HepG2 (cell line): ENCODE measurements around the gene AGBL1. TPM values are rescaled to one million over a fixed set of nuclear protein-coding genes. Genes with fewer than 3 reads are reported as not detected.

Experiments
- ATAC-seq: fragments of 200-7000 bp; cut with Tn5 transposase; 3 replicates; pipeline ENCODE4 v1.9.1; 2020; ENCODE audit warnings: mild to moderate bottlenecking, moderate library complexity
- BruUV-seq: library from RNA; stranded (reverse); fragments of 400-500 nt; replicated peaks from 2 replicates; lab custom pipeline; 2021; lab: Mats Ljungman, UMichigan
- CTCF ChIA-PET: fragments of 300-600 bp; formaldehyde crosslinking; extraction: SDS; loops from one replicate; lab custom pipeline; 2021; ENCODE audit warnings: low total read pairs, inconsistent platforms, low intra/inter-chr PET ratio; lab: Yijun Ruan, JAX
- POLR2A ChIA-PET: fragments of 350-600 bp; sonication (Branson Sonifier 250); formaldehyde crosslinking; loops from one replicate; lab custom pipeline; 2020; ENCODE audit warnings: antibody characterized with exemption, inconsistent platforms; lab: Yijun Ruan, JAX
- DNase-seq: peaks from one replicate; pipeline ENCODE4 v3.0.0-alpha.2; 2015; ENCODE audit warnings: low spot score
- FAIRE-seq: peaks from 3 replicates; lab custom pipeline; 2011; peaks lifted over from hg19 to GRCh38; lab: Jason Lieb, UNC
- H2AFZ ChIP-seq: one replicate; pipeline ENCODE4 v1.6.1; 2011; ENCODE audit warnings: low read length, inconsistent platforms
- H3K27ac ChIP-seq: fragments of 300-600 bp; 3 replicates; pipeline ENCODE4 v1.8.0; 2011; ENCODE audit warnings: mixed run types, mild to moderate bottlenecking, mixed read lengths, low read length, inconsistent platforms; ENCODE audit not compliant: insufficient read depth; ENCODE audit errors: extremely low read length
- H3K27me3 ChIP-seq, 2 experiments: fragments of 200-600 bp in 1 of 2; 2 replicates in 1 of 2; 3 replicates in 1 of 2; pipeline versions ENCODE4 v1.6.0 to v1.8.0; 2011; ENCODE audit warnings: low read length in 2 of 2, mild to moderate bottlenecking in 2 of 2, moderate library complexity in 2 of 2, inconsistent platforms in 1 of 2; ENCODE audit not compliant: insufficient read depth in 2 of 2, control insufficient read depth in 1 of 2
- H3K36me3 ChIP-seq, 2 experiments: fragments of 200-600 bp in 1 of 2; replicated peaks in 1 of 2; 2 replicates in 1 of 2; 3 replicates in 1 of 2; pipeline versions ENCODE4 v1.5.1 to v1.8.0; 2011; ENCODE audit warnings: low read length in 2 of 2, inconsistent platforms in 1 of 2; ENCODE audit not compliant: insufficient read depth in 2 of 2, control insufficient read depth in 1 of 2
- H3K4me1 ChIP-seq: 2 replicates; pipeline ENCODE4 v1.5.1; 2012; ENCODE audit warnings: low read length, inconsistent platforms; ENCODE audit not compliant: insufficient read depth
- H3K4me2 ChIP-seq: 2 replicates; pipeline ENCODE4 v1.6.0; 2011; ENCODE audit warnings: low read depth, low read length, inconsistent platforms
- H3K4me3 ChIP-seq, 3 experiments: fragments of 200-600 bp in 1 of 3; sonication (generic), shearing (Covaris generic) in 1 of 3; replicated peaks in 1 of 3; 2 replicates each; pipeline ENCODE4 v1.5.1; 2011 to 2016; ENCODE audit warnings: low read length in 3 of 3, inconsistent platforms in 2 of 3, low read depth in 2 of 3, mild to moderate bottlenecking in 2 of 3, control low read depth in 1 of 3, mixed read lengths in 1 of 3; ENCODE audit not compliant: insufficient read depth in 1 of 3
- H3K79me2 ChIP-seq: one replicate; pipeline ENCODE4 v1.6.1; 2011; ENCODE audit warnings: low read length, inconsistent platforms; ENCODE audit not compliant: insufficient read depth
- H3K9ac ChIP-seq: 2 replicates; pipeline ENCODE4 v1.6.0; 2011; ENCODE audit warnings: mild to moderate bottlenecking, low read depth, low read length, inconsistent platforms; ENCODE audit not compliant: insufficient read depth
- H3K9me3 ChIP-seq: 2 replicates; pipeline ENCODE4 v1.5.1; 2012; ENCODE audit warnings: mild to moderate bottlenecking, low read length
- H4K20me1 ChIP-seq: 2 replicates; pipeline ENCODE4 v1.6.0; 2011; ENCODE audit warnings: inconsistent platforms, mild to moderate bottlenecking, low read length, moderate library complexity; ENCODE audit not compliant: insufficient read depth
- CBX5 ChIP-seq: sonication (generic); formaldehyde crosslinking; IDR thresholded peaks from 2 replicates; pipeline ENCODE4 v1.4.0; 2020; ENCODE audit warnings: missing genetic modification reagents, borderline replicate concordance
- CHD4 ChIP-seq: fragments of 200-600 bp; sonication (generic); IDR thresholded peaks from 2 replicates; pipeline ENCODE4 v1.7.0; 2017; ENCODE audit warnings: mild to moderate bottlenecking, low read length, borderline replicate concordance
- HIVEP1 ChIP-seq: sonication (generic); formaldehyde crosslinking; IDR thresholded peaks from 2 replicates; pipeline ENCODE4 v1.4.0; 2020; ENCODE audit warnings: mild to moderate bottlenecking, missing genetic modification reagents
- JUND ChIP-seq: sonication (generic); formaldehyde crosslinking; IDR thresholded peaks from 2 replicates; pipeline ENCODE4 v1.8.0; 2022; ENCODE audit warnings: mild to moderate bottlenecking, missing genetic modification reagents
- MEIS2 ChIP-seq: sonication (generic); formaldehyde crosslinking; IDR thresholded peaks from 2 replicates; pipeline ENCODE4 v1.9.0; 2021; ENCODE audit warnings: mild to moderate bottlenecking, missing genetic modification reagents
- RBFOX2 ChIP-seq: fragments of 200-400 bp; formaldehyde crosslinking; IDR thresholded peaks from 2 replicates; pipeline ENCODE4 v1.6.1; 2017; ENCODE audit warnings: low read depth, mild to moderate bottlenecking, low read length
- SMYD3 ChIP-seq: sonication (generic); formaldehyde crosslinking; IDR thresholded peaks from 2 replicates; pipeline ENCODE4 v1.8.1; 2023; ENCODE audit warnings: mild to moderate bottlenecking, missing genetic modification reagents
- YEATS4 ChIP-seq: sonication (generic); formaldehyde crosslinking; IDR thresholded peaks from 2 replicates; pipeline ENCODE4 v1.4.0; 2020; ENCODE audit warnings: missing genetic modification reagents, borderline replicate concordance
- ZNF292 ChIP-seq: sonication (generic); formaldehyde crosslinking; IDR thresholded peaks from 2 replicates; pipeline ENCODE4 v1.8.1; 2022; ENCODE audit warnings: mild to moderate bottlenecking, low read depth, missing genetic modification reagents, borderline replicate concordance
- ZNF879 ChIP-seq: sonication (generic); formaldehyde crosslinking; IDR thresholded peaks from 2 replicates; pipeline ENCODE4 v1.8.1; 2023; ENCODE audit warnings: missing genetic modification reagents
- WGBS: methylation state at CpG from one replicate; pipeline ENCODE4 v1.1.6; 2017; ENCODE audit warnings: low lambda C conversion rate; 5-methylcytosine and 5-hydroxymethylcytosine counted together
- in situ Hi-C: cut with HindIII; loops from 2 replicates; pipeline ENCODE4 v1.10.0; 2017; ENCODE audit warnings: low pct_unique_long_range_greater_than_20kb; ENCODE audit not compliant: extremely low pct_ligation_motif_present
- intact Hi-C: fragments of 100-400 bp; cut with micrococcal nuclease; formaldehyde crosslinking; loops from one replicate; pipeline ENCODE4 v1.10.0; 2022; ENCODE audit not compliant: unreplicated experiment
- polyA plus RNA-seq, 8 experiments: library from polyadenylated mRNA; depleted of rRNA in 3 of 8; stranded (reverse) in 7 of 8; unstranded in 1 of 8; fragments of >200 nt; fragmentation: Illumina TruSeq in 4 of 8; extraction: Trizol in 4 of 8; gene quantifications; 2 replicates each; pipeline versions ENCODE4 v1.2.1 to v1.2.3, GENCODE V29; 2011 to 2016; ENCODE audit warnings: low read depth in 4 of 8, missing spikeins in 1 of 8, mixed read lengths in 1 of 8; ENCODE audit not compliant: insufficient read depth in 1 of 8
- total RNA-seq, 5 experiments: library from RNA; depleted of rRNA; stranded (reverse); fragments of >200 nt; fragmentation: Illumina TruSeq; extraction: Trizol; gene quantifications; 2 replicates each; pipeline ENCODE4 v1.2.3, GENCODE V29; 2016; ENCODE audit warnings: low read depth in 1 of 5
- TF ChIP-seq, protein P1 (sequence below): IDR thresholded peaks from 2 replicates; pipeline ENCODE4 v1.6.1; 2016; ENCODE audit warnings: low read depth, control low read depth
- TF ChIP-seq, protein P2 (sequence below): sonication (generic); formaldehyde crosslinking; IDR thresholded peaks from 2 replicates; pipeline ENCODE4 v1.4.0; 2020; ENCODE audit warnings: missing genetic modification reagents
- TF ChIP-seq, protein P3 (sequence below): sonication (generic); formaldehyde crosslinking; conservative IDR thresholded peaks from 2 replicates; pipeline ENCODE4 v1.8.0; 2022; ENCODE audit warnings: mild to moderate bottlenecking, moderate library complexity, missing genetic modification reagents

AGBL1 gene
- total and polyA plus RNA-seq, 2 of the 13 experiments (the other 11 are each of a cell fraction or from before 2014, with no cell fraction given), result 0.01 TPM; not detected in 1

DNA sequence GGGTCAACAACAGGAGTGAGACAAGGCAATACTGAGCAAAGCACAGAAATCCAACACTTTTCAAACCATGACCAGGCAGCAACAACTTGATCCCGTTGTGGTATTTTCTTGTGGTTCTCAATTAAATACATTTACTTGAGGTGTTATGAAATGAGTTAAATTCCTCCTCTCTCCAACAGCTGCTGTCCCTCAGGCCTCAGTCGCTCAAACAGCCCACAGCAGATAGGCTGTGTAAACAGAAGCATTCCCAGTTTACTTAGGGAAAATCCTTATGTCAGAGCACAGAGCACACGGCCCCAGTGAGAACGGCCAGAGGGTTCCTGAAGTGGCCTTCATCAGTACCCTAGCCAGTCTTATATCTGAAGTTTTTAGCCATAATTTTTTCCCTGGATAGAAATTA is 359.9 kb downstream of the AGBL1 start:
- peaks cover 41% of the 10 kb centered on the region; the same call in 1 of the 2 replicates for H3K9me3 ChIP-seq
- H3K36me3 ChIP-seq, result no peaks in the 10 kb centered on the region
- no peak overlapping the region for H2AFZ ChIP-seq
- H3K9ac ChIP-seq, result no peak overlapping the region
- intact Hi-C loops (no loop called here), in situ Hi-C loops (no loop called here)
- ChIA-PET POLR2A (no interaction called here), CTCF (no interaction called here)
- no peaks in the 10 kb centered on the region for H3K79me2 ChIP-seq
- H3K27me3 ChIP-seq, result no peaks in the 10 kb centered on the region
- TF ChIP-seq, protein P1, sequence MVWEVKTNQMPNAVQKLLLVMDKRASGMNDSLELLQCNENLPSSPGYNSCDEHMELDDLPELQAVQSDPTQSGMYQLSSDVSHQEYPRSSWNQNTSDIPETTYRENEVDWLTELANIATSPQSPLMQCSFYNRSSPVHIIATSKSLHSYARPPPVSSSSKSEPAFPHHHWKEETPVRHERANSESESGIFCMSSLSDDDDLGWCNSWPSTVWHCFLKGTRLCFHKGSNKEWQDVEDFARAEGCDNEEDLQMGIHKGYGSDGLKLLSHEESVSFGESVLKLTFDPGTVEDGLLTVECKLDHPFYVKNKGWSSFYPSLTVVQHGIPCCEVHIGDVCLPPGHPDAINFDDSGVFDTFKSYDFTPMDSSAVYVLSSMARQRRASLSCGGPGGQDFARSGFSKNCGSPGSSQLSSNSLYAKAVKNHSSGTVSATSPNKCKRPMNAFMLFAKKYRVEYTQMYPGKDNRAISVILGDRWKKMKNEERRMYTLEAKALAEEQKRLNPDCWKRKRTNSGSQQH (CRISPR knock-in tag), result no peak
- TF ChIP-seq CBX5 (CRISPR knock-in tag) (no peak), CHD4 (no peak), JUND (CRISPR knock-in tag) (no peak), ZNF292 (CRISPR knock-in tag) (no peak), HIVEP1 (no peak), MEIS2 (CRISPR knock-in tag) (no peak), RBFOX2 (no peak), ZNF879 (CRISPR knock-in tag) (no peak), SMYD3 (CRISPR knock-in tag) (no peak), YEATS4 (no peak)
- TF ChIP-seq, protein P2, sequence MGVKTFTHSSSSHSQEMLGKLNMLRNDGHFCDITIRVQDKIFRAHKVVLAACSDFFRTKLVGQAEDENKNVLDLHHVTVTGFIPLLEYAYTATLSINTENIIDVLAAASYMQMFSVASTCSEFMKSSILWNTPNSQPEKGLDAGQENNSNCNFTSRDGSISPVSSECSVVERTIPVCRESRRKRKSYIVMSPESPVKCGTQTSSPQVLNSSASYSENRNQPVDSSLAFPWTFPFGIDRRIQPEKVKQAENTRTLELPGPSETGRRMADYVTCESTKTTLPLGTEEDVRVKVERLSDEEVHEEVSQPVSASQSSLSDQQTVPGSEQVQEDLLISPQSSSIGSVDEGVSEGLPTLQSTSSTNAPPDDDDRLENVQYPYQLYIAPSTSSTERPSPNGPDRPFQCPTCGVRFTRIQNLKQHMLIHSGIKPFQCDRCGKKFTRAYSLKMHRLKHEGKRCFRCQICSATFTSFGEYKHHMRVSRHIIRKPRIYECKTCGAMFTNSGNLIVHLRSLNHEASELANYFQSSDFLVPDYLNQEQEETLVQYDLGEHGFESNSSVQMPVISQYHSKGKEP, result no peak
- TF ChIP-seq, protein P3, sequence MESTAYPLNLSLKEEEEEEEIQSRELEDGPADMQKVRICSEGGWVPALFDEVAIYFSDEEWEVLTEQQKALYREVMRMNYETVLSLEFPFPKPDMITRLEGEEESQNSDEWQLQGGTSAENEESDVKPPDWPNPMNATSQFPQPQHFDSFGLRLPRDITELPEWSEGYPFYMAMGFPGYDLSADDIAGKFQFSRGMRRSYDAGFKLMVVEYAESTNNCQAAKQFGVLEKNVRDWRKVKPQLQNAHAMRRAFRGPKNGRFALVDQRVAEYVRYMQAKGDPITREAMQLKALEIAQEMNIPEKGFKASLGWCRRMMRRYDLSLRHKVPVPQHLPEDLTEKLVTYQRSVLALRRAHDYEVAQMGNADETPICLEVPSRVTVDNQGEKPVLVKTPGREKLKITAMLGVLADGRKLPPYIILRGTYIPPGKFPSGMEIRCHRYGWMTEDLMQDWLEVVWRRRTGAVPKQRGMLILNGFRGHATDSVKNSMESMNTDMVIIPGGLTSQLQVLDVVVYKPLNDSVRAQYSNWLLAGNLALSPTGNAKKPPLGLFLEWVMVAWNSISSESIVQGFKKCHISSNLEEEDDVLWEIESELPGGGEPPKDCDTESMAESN (CRISPR knock-in tag), result no peak
- BruUV-seq, result no TSS peak
- H3K4me3 ChIP-seq, result no peak overlapping the region
- WGBS, result 4% methylated on average over 4 of the region's 4 CpGs
- FAIRE-seq, result no peak
- no peak overlapping the region for H3K4me2 ChIP-seq
- no peak for DNase-seq
- no peaks in the 10 kb centered on the region for H3K4me1 ChIP-seq
- no peak overlapping the region for H3K27ac ChIP-seq
- no peaks in the 10 kb centered on the region for H4K20me1 ChIP-seq
- ATAC-seq, result no peak
